HTERT RPE-1 (cell line): Measurements from ENCODE around the gene UBAP1.
"Not testable (repeated sequence)": the region's sequence is repeated elsewhere in the genome, so short reads cannot be mapped to it uniquely, and the experiment has no call there.

Source experiments
- in situ Hi-C: fragments of 300-500 bp; cut with MboI; formaldehyde crosslinking; loops from 4 replicates; pipeline ENCODE4 v1.14.3; 2020; ENCODE audit warnings: low sequenced_read_pairs

Gene UBAP1

GRCh38 chr9:34220218-34220617 lies 41.4 kb downstream of the UBAP1 start:
- in situ Hi-C loops, result no loop called here

GRCh38 chr9:34224349-34224748 lies 45.5 kb downstream of the UBAP1 start:
- in situ Hi-C loops, result no loop called here

- in situ Hi-C loops, result not testable (repeated sequence)
These were observed 47.4 kb downstream of the UBAP1 start for GRCh38 chr9:34226144-34226760.

- in situ Hi-C loops, result no loop called here
These were observed 48.6 kb downstream of the UBAP1 start for GRCh38 chr9:34227445-34227844.

- in situ Hi-C loops, result no loop called here
These were observed 51.7 kb downstream of the UBAP1 start for GRCh38 chr9:34230556-34230955.

GRCh38 chr9:34232201-34232600 lies 53.4 kb downstream of the UBAP1 start:
- in situ Hi-C loops, result no loop called here

GRCh38 chr9:34233672-34234071 lies 54.8 kb downstream of the UBAP1 start:
- in situ Hi-C loops, result no loop called here

GRCh38 chr9:34237836-34238235 lies 59.0 kb downstream of the UBAP1 start:
- in situ Hi-C loops, result no loop called here

- in situ Hi-C loops, result no loop called here
These were observed 61.2 kb downstream of the UBAP1 start for GRCh38 chr9:34240006-34240405.

GRCh38 chr9:34242830-34243229 lies 64.0 kb downstream of the UBAP1 start:
- in situ Hi-C loops, result no loop called here

GRCh38 chr9:34245212-34245611 lies 66.4 kb downstream of the UBAP1 start:
- in situ Hi-C loops, result not testable (repeated sequence)

GRCh38 chr9:34246453-34246852 lies 67.6 kb downstream of the UBAP1 start:
- in situ Hi-C loops, result no loop called here

- in situ Hi-C loops, result not testable (repeated sequence)
These were observed 68.9 kb downstream of the UBAP1 start for GRCh38 chr9:34247782-34248181.

GRCh38 chr9:34249274-34249673 lies 70.4 kb downstream of the UBAP1 start:
- in situ Hi-C loops, result no loop called here

- in situ Hi-C loops, result no loop called here
These were observed 71.9 kb downstream of the UBAP1 start for GRCh38 chr9:34250721-34251120.

GRCh38 chr9:34252016-34252415 lies 73.2 kb downstream of the UBAP1 start:
- in situ Hi-C loops, result no loop called here

- in situ Hi-C loops, result no loop called here
These were observed 74.0 kb downstream of the UBAP1 start for GRCh38 chr9:34252670-34253459.

- in situ Hi-C loops, result no loop called here
These were observed 74.6 kb downstream of the UBAP1 start for GRCh38 chr9:34253460-34253837.

GRCh38 chr9:34254141-34254913 lies 75.5 kb downstream of the UBAP1 start:
- in situ Hi-C loops, result no loop called here

- in situ Hi-C loops, result no loop called here
These were observed 76.4 kb downstream of the UBAP1 start for GRCh38 chr9:34254966-34255825.

- in situ Hi-C loops, result no loop called here
These were observed 77.3 kb downstream of the UBAP1 start for GRCh38 chr9:34256104-34256503.
